AG08396 (cell line): ENCODE data around the gene TNFSF4.
"Not testable (repeated sequence)": the region's sequence is repeated elsewhere in the genome, so short reads cannot be mapped to it uniquely, and the experiment has no call there.

Experiments used
- DNase-seq: peaks from one replicate; pipeline ENCODE4 v3.0.0; 2012; ENCODE audit warnings: low spot score, mixed read lengths

Gene TNFSF4

GRCh38 chr1:173206816-173207568 lies at the start of gene TNFSF4:
Gene TNFSF4, minus strand, starts transcription at chr1:173207331. Its CDS starts 155 bp downstream, at chr1:173207176.
- DNase-seq = no peak

GRCh38 chr1:173255214-173255813 lies 48.2 kb upstream of the TNFSF4 start:
- peak; percentile 31 for DNase-seq

GRCh38 chr1:173253046-173253445 lies 45.9 kb upstream of the TNFSF4 start:
- DNase-seq = no peak

- DNase-seq = no peak
Observed at GRCh38 chr1:173249349-173249748, 42.2 kb upstream of the TNFSF4 start.

- no peak for DNase-seq
Observed at GRCh38 chr1:173248247-173248940, 41.3 kb upstream of the TNFSF4 start.

- no peak for DNase-seq
Observed at GRCh38 chr1:173245892-173246291, 38.8 kb upstream of the TNFSF4 start.

GRCh38 chr1:173243300-173243699 lies 36.2 kb upstream of the TNFSF4 start:
- DNase-seq = no peak

- no peak for DNase-seq
Observed at GRCh38 chr1:173241528-173242347, 34.6 kb upstream of the TNFSF4 start.

GRCh38 chr1:173240609-173241008 lies 33.5 kb upstream of the TNFSF4 start:
- no peak for DNase-seq

GRCh38 chr1:173239058-173239457 lies 31.9 kb upstream of the TNFSF4 start:
- DNase-seq = no peak

GRCh38 chr1:173234899-173235298 lies 27.8 kb upstream of the TNFSF4 start:
- DNase-seq = no peak

GRCh38 chr1:173234434-173234833 lies 27.3 kb upstream of the TNFSF4 start:
- DNase-seq = not testable (repeated sequence)

GRCh38 chr1:173229031-173229430 lies 21.9 kb upstream of the TNFSF4 start:
- DNase-seq = not testable (repeated sequence)

- no peak for DNase-seq
Observed at GRCh38 chr1:173224949-173225348, 17.8 kb upstream of the TNFSF4 start.

GRCh38 chr1:173224280-173224892 lies 17.3 kb upstream of the TNFSF4 start:
- no peak for DNase-seq

GRCh38 chr1:173223031-173223380 lies 15.9 kb upstream of the TNFSF4 start:
- DNase-seq = no peak

GRCh38 chr1:173222149-173223030 lies 15.3 kb upstream of the TNFSF4 start:
- no peak for DNase-seq

- DNase-seq = no peak
Observed at GRCh38 chr1:173220157-173220556, 13.0 kb upstream of the TNFSF4 start.

GRCh38 chr1:173213665-173214064 lies 6.5 kb upstream of the TNFSF4 start:
- DNase-seq = no peak

- no peak for DNase-seq
Observed at GRCh38 chr1:173212952-173213491, 5.9 kb upstream of the TNFSF4 start.
